Measurements from ENCODE around the gene PDCD11. TPM values are rescaled to one million over a fixed set of nuclear protein-coding genes. Genes with fewer than 3 reads are reported as not detected.
A peak's percentile ranks its signal among the peaks of the same experiment; 100 is the strongest.

PDCD11 gene
- polyA plus RNA-seq, 1 donor from 2014 or later = 15.3 TPM

- H3K79me2 ChIP-seq (replicated peaks; ENCODE audit: insufficient read depth, low read length) = peaks cover 7% of the 10 kb centered on the region
- H2AFZ ChIP-seq (ENCODE audit: low read depth, low read length) = no peak overlapping the region
- H3K27ac ChIP-seq (ENCODE audit: low read length) = peak overlapping the region; percentile 83
- no peak overlapping the region for H3K4me2 ChIP-seq (ENCODE audit: low read length)
- peak overlapping the region; percentile 54 for H3K9ac ChIP-seq (ENCODE audit: low read length)
- no peaks in the 10 kb centered on the region for H3F3A ChIP-seq (ENCODE audit: insufficient read depth, low read length, poor library complexity, severe bottlenecking)
- no peaks in the 10 kb centered on the region for H3K9me3 ChIP-seq (ENCODE audit: low read length)
- TF ChIP-seq MXI1 (conservative IDR thresholded peaks at IDR 0.05; ENCODE audit: poor library complexity, severe bottlenecking) (no peak), EZH2 (IDR thresholded peaks at IDR 0.05; ENCODE audit: borderline replicate concordance, insufficient read depth, low read length, poor library complexity, severe bottlenecking) (no peak), REST (IDR thresholded peaks at IDR 0.05; ENCODE audit: borderline replicate concordance) (no peak), POLR2AphosphoS5 (IDR thresholded peaks at IDR 0.05) (no peak)
- H3K9me2 ChIP-seq (ENCODE audit: insufficient read depth, low read length) = no peaks in the 10 kb centered on the region
- no peak overlapping the region for H3K4me3 ChIP-seq (ENCODE audit: low read length)
- peaks cover 4% of the 10 kb centered on the region for H3K27me3 ChIP-seq (ENCODE audit: insufficient read depth, low read depth, low read length)
- H4K20me1 ChIP-seq (ENCODE audit: insufficient read depth) = no peaks in the 10 kb centered on the region
- H3K36me3 ChIP-seq (ENCODE audit: insufficient read depth, low read length) = no peaks in the 10 kb centered on the region
Observed at GRCh38 chr10:103491729-103492364, 95.4 kb downstream of the PDCD11 start.

DNA sequence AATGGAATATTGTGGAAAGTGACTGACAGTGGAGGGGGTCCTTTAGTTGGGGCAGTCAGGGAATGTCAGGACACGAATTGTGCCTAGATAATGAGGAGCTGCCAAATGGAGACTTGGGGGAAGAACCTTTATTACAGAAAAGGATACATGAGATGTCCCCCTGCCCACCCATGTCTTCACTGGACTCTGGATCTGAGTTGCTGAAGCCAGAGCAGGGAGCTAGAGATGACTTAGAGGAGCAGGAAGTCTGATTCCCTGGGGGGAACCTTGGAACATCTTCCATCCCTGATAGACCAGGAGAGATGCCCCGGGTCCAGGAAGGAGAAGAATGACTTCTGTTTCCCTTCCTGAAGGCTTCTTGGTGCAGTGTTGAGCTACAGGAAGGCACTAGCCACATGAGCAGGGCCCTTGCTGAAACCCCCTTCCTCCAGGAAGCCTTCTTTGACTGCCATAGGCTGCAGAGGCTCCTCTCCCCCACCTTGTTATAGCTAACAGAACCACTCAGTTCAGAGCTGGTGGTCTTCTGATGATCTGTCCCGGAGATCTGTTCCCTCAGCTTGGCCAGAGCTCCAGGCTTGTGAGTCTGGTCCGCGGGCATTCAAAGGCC, 96.3 kb downstream of the PDCD11 start:
- Histone ChIP-seq H3F3A (ENCODE audit: insufficient read depth, low read length, poor library complexity, severe bottlenecking) (no peaks in the 10 kb centered on the region), H3K9me2 (ENCODE audit: insufficient read depth, low read length) (no peaks in the 10 kb centered on the region), H4K20me1 (ENCODE audit: insufficient read depth) (no peaks in the 10 kb centered on the region), H3K27me3 (ENCODE audit: insufficient read depth, low read depth, low read length) (peaks cover 4% of the 10 kb centered on the region), H3K79me2 (replicated peaks; ENCODE audit: insufficient read depth, low read length) (peaks cover 16% of the 10 kb centered on the region), H3K9ac (ENCODE audit: low read length) (peak overlapping the region; percentile 86), H3K4me2 (ENCODE audit: low read length) (peak overlapping the region; percentile 80), H3K9me3 (ENCODE audit: low read length) (no peaks in the 10 kb centered on the region), H3K4me3 (ENCODE audit: low read length) (peak overlapping the region; percentile 99), H3K36me3 (ENCODE audit: insufficient read depth, low read length) (no peaks in the 10 kb centered on the region), H2AFZ (ENCODE audit: low read depth, low read length) (no peak overlapping the region), H3K27ac (ENCODE audit: low read length) (peak overlapping the region; percentile 83)
- TF ChIP-seq SMC3 (conservative IDR thresholded peaks at IDR 0.05; ENCODE audit: poor library complexity) (no peak), RAD21 (conservative IDR thresholded peaks at IDR 0.05) (no peak), EZH2 (IDR thresholded peaks at IDR 0.05; ENCODE audit: borderline replicate concordance, insufficient read depth, low read length, poor library complexity, severe bottlenecking) (no peak), TAF1 (IDR thresholded peaks at IDR 0.05; ENCODE audit: low read depth) (no peak), EP300 (conservative IDR thresholded peaks at IDR 0.05; ENCODE audit: poor library complexity, severe bottlenecking) (no peak), REST (IDR thresholded peaks at IDR 0.05; ENCODE audit: borderline replicate concordance) (no peak), MXI1 (conservative IDR thresholded peaks at IDR 0.05; ENCODE audit: poor library complexity, severe bottlenecking) (no peak), CTCF (IDR thresholded peaks at IDR 0.05; ENCODE audit: poor library complexity, severe bottlenecking) (no peak)
